Fibroblast of peridontal ligament (primary cell): Measurements from ENCODE around the gene RNF169.
"Not testable (repeated sequence)": the region's sequence is repeated elsewhere in the genome, so short reads cannot be mapped to it uniquely, and the experiment has no call there.

ENCODE experiments used
- DNase-seq: peaks from one replicate; pipeline ENCODE4 v3.0.0-alpha.2; 2010; ENCODE audit errors: extremely low read depth

RNF169 gene

DNA sequence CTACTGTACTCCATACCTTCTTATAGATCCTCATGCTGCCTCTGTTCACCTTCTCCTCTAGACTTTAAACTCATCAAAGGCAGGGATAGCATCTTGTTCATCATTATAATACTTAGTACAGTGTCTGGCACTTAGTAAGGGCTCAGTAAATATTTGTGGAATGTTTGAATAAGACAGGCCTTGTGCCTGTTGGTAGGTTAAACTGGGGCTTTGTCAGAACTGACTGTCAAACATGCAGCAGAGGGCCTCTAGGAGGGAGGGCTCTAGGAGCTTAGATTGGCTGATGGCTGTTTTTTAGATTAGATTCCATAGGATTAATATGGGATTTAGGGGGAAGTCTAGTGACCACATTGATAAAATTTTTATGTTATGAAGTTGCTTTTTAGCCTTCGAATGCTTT, 70.8 kb downstream of the RNF169 start:
- peak; percentile 18 for DNase-seq

- peak; percentile 97 for DNase-seq
Measured at GRCh38 chr11:74820763-74821162, 72.1 kb downstream of the RNF169 start.

- peak; percentile 97 for DNase-seq
Measured at GRCh38 chr11:74822170-74822569, 73.5 kb downstream of the RNF169 start.

DNA sequence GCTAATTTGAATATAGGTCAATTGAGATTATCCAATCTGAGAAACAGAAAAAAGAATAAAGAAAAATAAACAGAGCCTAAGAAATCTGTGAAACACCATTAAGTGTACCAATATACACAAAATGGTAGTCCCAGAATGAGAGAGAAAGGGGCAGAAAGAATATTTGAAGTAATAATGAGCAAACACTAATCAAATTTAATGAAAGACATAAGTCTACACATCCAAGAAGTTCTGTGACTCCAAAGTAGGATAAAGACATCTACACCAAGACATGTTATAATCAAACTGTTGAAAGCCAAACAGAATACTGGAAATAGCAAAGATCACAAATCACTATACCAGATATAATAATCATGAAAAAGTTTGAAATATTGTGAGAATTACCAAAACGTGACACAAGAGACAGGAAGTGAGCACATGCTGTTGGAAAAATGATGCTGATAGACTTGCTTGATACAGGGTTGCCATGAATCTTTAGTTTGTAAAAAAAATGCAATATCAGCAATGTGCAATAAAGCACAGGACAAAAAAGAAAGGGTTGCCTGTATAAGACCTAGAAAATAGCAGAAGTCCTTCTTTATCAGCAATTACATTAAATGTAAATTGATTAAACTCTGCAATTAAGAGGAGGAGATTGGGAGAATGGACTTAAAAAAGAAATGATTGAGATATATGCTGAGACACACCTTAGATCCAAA, 75.8 kb downstream of the RNF169 start:
- no peak for DNase-seq

DNA sequence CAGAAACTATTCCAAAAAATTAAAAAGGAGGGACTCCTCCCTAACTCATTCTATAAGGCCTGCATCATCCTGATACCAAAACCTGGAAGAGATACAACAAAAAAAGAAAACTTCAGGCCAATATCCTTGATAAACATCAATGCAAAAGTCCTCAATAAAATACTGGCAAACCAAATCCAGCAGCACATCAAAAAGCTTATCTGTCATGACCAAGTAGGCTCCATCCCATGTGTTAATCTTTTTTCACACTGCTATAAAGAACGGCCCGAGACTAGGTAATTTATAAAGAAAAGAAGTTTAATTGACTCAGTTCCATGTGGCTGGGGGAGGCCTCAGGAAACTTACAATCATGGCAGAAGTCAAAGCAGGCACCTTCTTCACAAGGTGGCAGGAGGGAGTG, 76.9 kb downstream of the RNF169 start:
- not testable (repeated sequence) for DNase-seq

DNA sequence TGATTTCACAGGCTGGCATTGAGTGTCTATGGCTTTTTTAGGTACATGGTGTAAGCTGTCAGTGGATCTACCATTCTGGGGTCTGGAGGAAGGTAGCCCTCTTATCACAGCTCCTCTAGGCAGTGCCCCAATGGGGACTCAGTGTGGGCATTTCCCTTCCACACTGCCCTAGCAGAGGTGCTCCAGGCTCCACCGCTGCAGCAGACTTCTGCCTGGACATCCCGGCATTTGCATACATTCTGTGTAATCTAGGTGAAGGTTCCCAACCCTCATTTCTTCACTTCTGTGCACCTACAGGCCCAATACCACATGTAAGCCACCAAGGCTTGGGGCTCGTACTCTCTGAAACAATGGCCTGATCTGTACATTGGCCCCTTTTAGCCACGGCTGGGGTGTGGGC, 78.3 kb downstream of the RNF169 start:
- DNase-seq: no peak

DNA sequence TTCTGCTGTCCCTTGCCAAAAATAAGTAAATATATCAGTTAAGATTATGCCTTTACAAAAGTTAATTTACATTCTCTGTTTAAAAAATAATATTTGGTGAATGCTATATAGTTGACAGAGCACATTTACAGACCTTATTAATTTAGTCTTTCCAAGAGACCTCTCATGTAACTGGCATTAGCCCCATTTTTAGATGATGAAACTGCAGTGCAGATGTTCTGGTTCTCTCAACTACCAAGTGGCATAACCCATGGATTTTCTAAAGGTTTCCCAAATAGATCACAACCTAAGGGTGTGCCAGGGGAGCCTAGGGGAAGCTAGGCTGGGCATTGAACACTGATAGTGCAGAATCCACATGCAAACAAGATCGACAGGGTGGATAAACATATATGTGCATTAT, 88.5 kb downstream of the RNF169 start:
- peak; percentile 50 for DNase-seq

DNA sequence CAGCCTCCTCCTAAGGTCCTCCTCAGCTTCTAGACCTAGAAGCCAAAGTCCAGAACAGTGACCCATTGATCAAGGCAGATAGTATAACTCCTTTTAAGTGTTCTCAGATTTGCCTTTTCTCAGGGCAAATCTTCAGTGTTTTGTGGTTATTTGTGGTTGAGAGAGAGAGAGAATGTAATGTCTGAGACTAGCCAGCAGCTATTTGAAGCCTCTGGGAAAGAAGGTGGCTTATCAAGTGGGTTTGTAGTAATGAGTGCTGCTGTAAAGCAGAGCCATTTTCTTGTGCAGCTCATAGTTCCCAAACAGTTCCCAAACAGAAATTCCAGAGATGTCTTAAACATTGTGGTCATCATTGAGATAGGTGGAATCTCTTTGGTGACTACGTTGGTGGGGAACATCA, 89.5 kb downstream of the RNF169 start:
- no peak for DNase-seq

GRCh38 chr11:74839446-74839845, 90.8 kb downstream of the RNF169 start:
- DNase-seq: no peak

DNA sequence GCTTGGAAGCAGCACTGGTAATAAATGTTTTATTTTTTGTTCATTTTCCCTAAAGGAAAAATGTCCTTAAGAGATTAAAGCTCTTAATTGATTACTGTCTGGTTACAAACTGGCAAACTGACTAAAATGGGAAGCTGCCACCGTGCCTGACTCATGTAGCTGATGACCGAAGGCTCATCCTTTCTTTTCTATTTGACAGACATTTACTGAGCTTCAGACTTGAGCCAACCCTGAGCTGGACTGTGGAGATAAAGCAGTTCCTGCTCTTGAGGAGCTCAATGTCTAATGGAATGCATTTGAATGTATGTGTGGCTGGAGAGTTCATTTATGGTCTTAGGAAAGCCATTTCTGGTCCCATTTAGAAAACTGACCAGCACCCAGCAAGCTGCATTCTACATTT, 91.3 kb downstream of the RNF169 start:
- DNase-seq: no peak

- DNase-seq: no peak
Measured at GRCh38 chr11:74840486-74840885, 91.8 kb downstream of the RNF169 start.

DNA sequence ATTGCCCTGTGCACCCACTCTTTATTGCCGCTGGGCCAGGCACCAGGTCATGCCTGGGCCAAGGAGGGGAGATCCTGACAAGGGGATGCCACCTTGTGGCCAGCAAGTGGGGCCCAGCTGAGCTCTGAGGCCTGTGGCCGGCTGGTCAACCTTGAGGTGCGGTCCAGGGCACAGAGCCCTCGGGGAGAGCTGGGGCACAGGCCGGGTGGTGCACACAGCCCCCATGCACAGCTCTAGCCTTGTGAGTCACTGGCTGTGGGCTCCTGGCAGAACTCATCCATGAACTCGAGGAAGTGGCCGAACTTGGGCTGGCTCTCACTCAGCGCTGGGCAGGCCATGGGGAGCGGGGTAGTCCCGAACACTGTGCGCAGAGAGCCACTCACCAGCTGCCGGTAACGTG, 94.3 kb downstream of the RNF169 start:
- no peak for DNase-seq

- no peak for DNase-seq
Measured at GRCh38 chr11:74844072-74844471, 95.4 kb downstream of the RNF169 start.

GRCh38 chr11:74844865-74845264, 96.2 kb downstream of the RNF169 start:
- no peak for DNase-seq

GRCh38 chr11:74845978-74846517, 97.4 kb downstream of the RNF169 start:
- DNase-seq: no peak

GRCh38 chr11:74846770-74847169, 98.1 kb downstream of the RNF169 start:
- DNase-seq: no peak

DNA sequence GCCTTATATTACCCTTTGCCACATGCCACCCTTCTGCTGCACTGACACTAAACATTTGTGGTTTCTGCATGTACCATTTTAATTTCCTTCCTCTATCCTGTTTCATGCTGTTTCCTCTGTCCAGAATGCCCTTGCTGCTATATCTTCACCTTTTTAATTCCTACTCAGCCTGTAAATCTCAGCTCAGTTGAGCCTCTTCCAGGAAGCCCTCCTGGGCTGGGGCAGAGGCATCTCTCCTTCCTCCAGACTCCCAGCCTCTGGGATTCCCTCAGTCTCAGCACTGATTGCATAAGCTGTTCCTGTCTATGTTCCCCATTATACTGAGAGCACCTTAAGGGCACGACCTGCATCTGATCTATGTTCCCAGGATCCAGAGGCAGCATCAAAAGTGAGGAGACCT, 98.7 kb downstream of the RNF169 start:
- no peak for DNase-seq

DNA sequence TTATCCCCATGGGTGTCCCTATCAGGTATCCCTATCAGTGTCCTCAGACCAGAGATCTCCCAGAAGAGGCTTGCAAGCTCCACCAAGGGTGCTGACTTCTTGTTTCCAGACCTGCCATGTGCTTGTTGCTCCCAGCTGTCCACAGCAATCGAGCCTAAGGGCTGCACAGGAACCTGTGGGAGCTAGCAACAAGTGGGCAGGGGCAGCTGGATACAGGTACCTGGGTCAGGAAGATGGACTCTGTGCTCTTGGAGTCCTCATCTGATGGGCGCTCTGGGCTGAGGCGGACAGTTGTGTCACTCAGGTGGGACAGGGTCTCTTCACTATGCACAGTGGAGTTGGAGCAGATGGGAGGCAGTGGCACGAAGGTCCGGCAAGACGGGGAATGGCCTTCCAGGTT, 99.2 kb downstream of the RNF169 start:
- DNase-seq: no peak

- DNase-seq: peak; percentile 81
Measured at GRCh38 chr11:74849525-74850391, 101.1 kb downstream of the RNF169 start.

GRCh38 chr11:74853223-74853622, 104.6 kb downstream of the RNF169 start:
- DNase-seq: no peak

DNA sequence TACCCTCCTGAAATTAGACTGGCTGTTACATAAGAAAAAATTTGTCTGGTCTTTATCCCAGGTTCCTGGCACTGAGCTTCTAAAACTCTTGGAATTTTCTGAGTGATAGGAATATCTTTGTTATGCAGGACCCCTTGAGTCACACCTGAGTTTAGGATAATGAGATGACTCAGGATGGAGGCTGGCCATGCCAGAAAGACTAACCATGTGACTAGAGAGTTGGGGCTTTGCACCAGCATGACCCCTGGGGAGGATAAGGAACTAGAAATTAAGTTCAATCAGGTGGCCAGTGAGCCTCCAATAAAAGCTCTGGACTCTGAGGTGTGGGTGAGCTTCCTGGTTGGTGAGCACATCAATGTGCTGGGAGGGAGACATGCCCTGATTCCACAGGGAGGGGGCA, 112.1 kb downstream of the RNF169 start:
- DNase-seq: no peak

GRCh38 chr11:74863410-74863809, 114.8 kb downstream of the RNF169 start:
- no peak for DNase-seq

- peak; percentile 3 for DNase-seq
Measured at GRCh38 chr11:74866557-74866956, 117.9 kb downstream of the RNF169 start.
